ENCODE data around the gene GIMAP2.

GIMAP2 gene

GRCh38 chr7:150665896-150666295 lies 19.6 kb upstream of the GIMAP2 start:
- no peaks in the 10 kb centered on the region for H3K9me2 ChIP-seq (replicated peaks; ENCODE audit: insufficient read depth, low read length)
- no peaks in the 10 kb centered on the region for H3K36me3 ChIP-seq (ENCODE audit: low read length)
- H3K9ac ChIP-seq (ENCODE audit: low read length) = no peak overlapping the region
- no peak overlapping the region for H3K4me2 ChIP-seq (ENCODE audit: low read depth, low read length, poor library complexity, severe bottlenecking)
- H3F3A ChIP-seq (ENCODE audit: insufficient read depth) = no peaks in the 10 kb centered on the region
- H3K4me3 ChIP-seq (ENCODE audit: insufficient read depth, low read length, poor library complexity, severe bottlenecking) = no peak overlapping the region
- no peaks in the 10 kb centered on the region for H3K27me3 ChIP-seq (ENCODE audit: low read length)
- no peak overlapping the region for H2AFZ ChIP-seq (ENCODE audit: low read depth, low read length, severe bottlenecking)
- H3K9me3 ChIP-seq (ENCODE audit: insufficient read depth, low read length) = no peaks in the 10 kb centered on the region
- H3K79me2 ChIP-seq (ENCODE audit: insufficient read depth, low read length) = no peaks in the 10 kb centered on the region
- no peaks in the 10 kb centered on the region for H4K20me1 ChIP-seq (ENCODE audit: low read depth, low read length)
- H3K27ac ChIP-seq (ENCODE audit: low read depth, low read length) = no peak overlapping the region
- TF ChIP-seq EZH2phosphoT487 (conservative IDR thresholded peaks at IDR 0.05; ENCODE audit: low read length) (no peak), CTCF (IDR thresholded peaks at IDR 0.05; ENCODE audit: insufficient read depth, low read length, poor library complexity, severe bottlenecking) (no peak)

GRCh38 chr7:150666412-150666811 lies 19.1 kb upstream of the GIMAP2 start:
- Histone ChIP-seq H2AFZ (ENCODE audit: low read depth, low read length, severe bottlenecking) (no peak overlapping the region), H3K4me2 (ENCODE audit: low read depth, low read length, poor library complexity, severe bottlenecking) (no peak overlapping the region), H3K27me3 (ENCODE audit: low read length) (no peaks in the 10 kb centered on the region), H3K36me3 (ENCODE audit: low read length) (no peaks in the 10 kb centered on the region), H3K79me2 (ENCODE audit: insufficient read depth, low read length) (no peaks in the 10 kb centered on the region), H3F3A (ENCODE audit: insufficient read depth) (no peaks in the 10 kb centered on the region), H3K9me3 (ENCODE audit: insufficient read depth, low read length) (no peaks in the 10 kb centered on the region), H3K27ac (ENCODE audit: low read depth, low read length) (no peak overlapping the region), H3K9ac (ENCODE audit: low read length) (no peak overlapping the region), H4K20me1 (ENCODE audit: low read depth, low read length) (no peaks in the 10 kb centered on the region), H3K4me3 (ENCODE audit: insufficient read depth, low read length, poor library complexity, severe bottlenecking) (no peak overlapping the region), H3K9me2 (replicated peaks; ENCODE audit: insufficient read depth, low read length) (no peaks in the 10 kb centered on the region)
- TF ChIP-seq EZH2phosphoT487 (conservative IDR thresholded peaks at IDR 0.05; ENCODE audit: low read length) (no peak), CTCF (IDR thresholded peaks at IDR 0.05; ENCODE audit: insufficient read depth, low read length, poor library complexity, severe bottlenecking) (no peak)

- Histone ChIP-seq H3K4me2 (ENCODE audit: low read depth, low read length, poor library complexity, severe bottlenecking) (no peak overlapping the region), H3K4me3 (ENCODE audit: insufficient read depth, low read length, poor library complexity, severe bottlenecking) (no peak overlapping the region), H3K9ac (ENCODE audit: low read length) (no peak overlapping the region)
Measured at GRCh38 chr7:150668472-150668911, 17.0 kb upstream of the GIMAP2 start.

More at GRCh38 chr7:150668472-150668911, 17.0 kb upstream of the GIMAP2 start:
- Histone ChIP-seq H3K9me3 (ENCODE audit: insufficient read depth, low read length) (no peaks in the 10 kb centered on the region), H3F3A (ENCODE audit: insufficient read depth) (no peaks in the 10 kb centered on the region), H3K36me3 (ENCODE audit: low read length) (no peaks in the 10 kb centered on the region), H2AFZ (ENCODE audit: low read depth, low read length, severe bottlenecking) (no peak overlapping the region), H3K27ac (ENCODE audit: low read depth, low read length) (no peak overlapping the region), H4K20me1 (ENCODE audit: low read depth, low read length) (no peaks in the 10 kb centered on the region), H3K27me3 (ENCODE audit: low read length) (no peaks in the 10 kb centered on the region), H3K9me2 (replicated peaks; ENCODE audit: insufficient read depth, low read length) (no peaks in the 10 kb centered on the region), H3K79me2 (ENCODE audit: insufficient read depth, low read length) (no peaks in the 10 kb centered on the region)
- no peak for TF ChIP-seq CTCF (IDR thresholded peaks at IDR 0.05; ENCODE audit: insufficient read depth, low read length, poor library complexity, severe bottlenecking)
- TF ChIP-seq EZH2phosphoT487 (conservative IDR thresholded peaks at IDR 0.05; ENCODE audit: low read length) = no peak
